GM19438 (cell line): ENCODE results near the gene CTDSPL.

Source experiments
- ATAC-seq: cut with Tn5 transposase; IDR thresholded peaks from one replicate; pipeline ENCODE4 v1.9.1; 2021; ENCODE audit warnings: low read depth; ENCODE audit not compliant: unreplicated experiment

CTDSPL gene

DNA sequence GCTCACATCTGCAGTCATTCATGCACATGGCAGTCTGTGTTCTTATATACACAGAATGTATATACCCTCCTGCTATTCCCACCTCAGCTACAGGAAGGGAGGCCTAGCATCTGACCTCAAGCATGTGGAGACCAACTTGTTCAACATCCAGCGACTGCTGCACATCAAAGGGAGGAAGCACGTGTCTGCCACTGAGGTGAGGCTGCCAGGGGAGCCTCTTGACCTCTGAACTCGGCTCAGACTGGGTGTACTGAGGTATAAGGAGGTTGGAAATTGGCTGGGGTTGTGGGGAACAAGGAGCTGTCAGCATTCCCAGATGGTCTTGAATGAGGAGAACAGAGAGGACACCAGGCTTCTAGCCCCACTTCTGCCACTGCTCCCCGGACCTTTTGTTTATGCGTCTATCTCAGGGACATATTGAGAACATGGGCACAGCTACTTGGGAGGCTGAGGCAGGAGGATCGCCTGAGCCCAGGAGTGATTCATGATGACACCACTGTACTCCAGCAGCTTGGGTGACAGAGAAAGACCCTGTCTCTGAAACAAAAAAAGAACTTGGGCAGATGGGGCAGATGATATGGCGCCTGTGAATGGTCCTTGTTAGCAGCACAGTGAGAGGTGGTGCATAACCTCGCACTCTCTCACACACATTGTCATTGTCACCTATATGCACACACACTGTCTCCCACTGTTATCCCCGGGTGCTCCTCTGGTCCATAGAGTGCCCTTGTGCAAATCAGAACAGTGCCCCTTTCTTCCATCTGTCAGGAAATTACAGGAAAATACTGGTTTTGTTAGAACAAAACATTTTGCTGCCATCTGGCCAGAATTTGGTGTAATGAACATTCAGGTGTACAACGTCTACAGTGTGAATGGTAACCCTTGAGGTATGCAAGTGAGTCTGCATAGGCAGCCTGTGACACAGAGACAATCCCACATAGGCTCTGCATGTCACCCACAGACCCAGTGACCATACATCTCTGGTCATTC lies 134.3 kb downstream of the CTDSPL start:
- ATAC-seq, result no peak

DNA sequence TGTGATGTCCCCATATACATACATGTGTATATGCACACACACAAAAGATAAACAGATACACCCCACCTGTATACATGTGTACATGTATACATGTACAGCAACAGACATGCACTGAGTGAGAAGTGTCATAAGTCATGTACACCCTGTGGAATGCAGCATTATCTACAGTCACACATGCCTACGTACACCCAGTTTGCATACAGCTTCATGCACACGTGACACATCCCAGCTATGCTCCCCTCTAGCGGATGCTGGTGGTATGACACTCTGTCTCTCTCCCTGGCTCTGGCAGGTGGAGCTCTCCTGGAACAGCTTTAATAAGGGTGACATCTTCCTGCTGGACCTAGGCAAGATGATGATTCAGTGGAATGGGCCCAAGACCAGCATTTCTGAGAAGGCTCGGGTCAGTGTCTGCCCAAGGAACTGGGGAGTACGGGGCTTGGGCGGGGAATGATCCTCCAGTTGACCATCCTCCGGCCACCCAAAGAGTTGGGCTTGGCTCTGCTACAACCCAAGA lies 135.2 kb downstream of the CTDSPL start:
- ATAC-seq, result no peak

DNA sequence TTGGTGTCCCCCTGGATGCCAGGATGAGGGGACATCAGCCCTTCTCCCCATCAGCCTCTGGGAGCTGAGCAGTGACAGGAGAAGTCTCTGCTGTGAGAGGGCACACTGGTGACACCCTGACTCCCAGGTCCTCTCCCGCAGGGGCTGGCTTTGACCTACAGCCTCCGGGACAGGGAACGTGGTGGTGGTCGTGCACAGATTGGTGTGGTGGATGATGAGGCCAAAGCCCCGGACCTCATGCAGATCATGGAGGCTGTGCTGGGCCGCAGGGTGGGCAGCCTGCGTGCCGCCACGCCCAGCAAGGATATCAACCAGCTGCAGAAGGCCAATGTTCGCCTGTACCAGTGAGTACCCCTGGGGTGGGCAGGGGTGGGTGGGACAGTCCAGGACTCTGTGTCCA lies 135.7 kb downstream of the CTDSPL start:
- no peak for ATAC-seq

DNA sequence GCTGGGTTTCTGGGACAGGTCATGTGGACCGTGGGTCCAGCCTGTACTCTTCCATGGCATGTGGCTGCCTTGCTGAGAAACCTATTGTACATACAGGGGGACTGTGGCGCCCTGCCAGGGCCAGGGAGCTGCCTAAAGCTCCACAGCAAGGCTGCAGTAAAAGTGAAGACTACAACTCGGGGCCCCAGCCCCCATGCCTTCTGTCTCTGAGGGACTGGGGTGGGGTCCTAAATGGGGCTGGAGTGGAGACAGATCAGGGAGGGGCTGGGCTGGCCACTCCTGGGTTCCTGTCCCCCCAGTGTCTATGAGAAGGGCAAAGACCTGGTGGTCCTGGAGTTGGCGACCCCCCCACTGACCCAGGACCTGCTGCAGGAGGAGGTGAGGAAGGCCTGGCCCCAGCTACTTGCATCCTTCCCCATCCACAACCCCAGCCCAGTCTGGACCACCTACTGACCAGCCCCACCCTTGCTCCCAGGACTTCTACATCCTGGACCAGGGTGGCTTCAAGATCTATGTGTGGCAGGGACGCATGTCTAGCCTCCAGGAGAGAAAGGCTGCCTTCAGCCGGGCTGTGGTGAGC lies 136.2 kb downstream of the CTDSPL start:
- ATAC-seq, result no peak

DNA sequence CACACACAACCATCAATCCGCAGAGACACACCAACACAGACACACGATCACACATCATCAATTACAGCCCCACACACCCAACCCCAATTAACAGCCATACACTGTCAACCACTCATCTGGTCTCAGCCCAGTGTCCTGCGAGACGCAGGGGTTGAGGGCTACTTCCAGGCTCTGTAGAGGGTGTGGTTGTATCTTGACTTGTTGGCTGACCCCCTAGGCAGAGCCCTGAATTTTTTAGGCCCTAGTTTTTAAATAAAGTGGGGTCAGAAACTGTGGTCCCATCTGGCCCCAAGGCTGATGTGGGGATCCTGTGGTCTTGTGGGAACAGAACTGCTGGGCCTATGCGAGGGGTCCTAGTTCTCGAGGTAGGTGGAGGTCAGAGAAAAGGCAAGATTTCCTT lies 138.2 kb downstream of the CTDSPL start:
- ATAC-seq, result no peak

DNA sequence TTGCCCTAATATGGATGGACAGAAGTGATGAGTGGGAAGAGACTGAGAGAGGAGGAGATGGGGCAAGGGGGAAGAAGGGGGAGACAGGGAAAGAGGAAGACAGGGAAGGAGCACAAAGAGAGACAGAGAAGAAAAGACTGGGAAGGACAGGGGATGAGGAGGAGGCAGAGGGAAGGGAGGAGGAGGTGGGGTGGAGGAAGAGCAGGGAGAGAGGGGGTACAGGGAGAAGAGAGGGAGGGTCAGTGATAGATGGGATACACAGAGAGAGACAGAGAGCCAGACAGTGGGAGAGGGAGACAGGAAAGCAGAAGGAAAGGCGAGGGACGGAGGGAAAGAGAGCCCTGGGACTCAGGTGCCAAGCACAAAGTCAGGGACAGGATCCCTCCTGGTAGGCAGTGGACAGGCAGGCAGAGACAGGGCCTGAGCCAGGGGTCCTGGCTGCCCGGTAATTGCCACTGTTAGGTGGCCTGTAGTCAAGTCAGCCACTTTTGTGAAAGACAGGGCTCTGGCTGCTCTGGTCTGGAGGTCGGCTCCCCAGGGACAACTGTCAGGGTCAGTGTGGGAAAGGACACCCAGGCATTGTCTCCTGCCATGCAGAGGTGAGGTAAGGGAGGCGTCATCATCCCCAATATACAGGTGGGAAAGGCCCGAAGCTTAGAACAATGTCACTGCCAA lies 138.7 kb downstream of the CTDSPL start:
- no peak for ATAC-seq

DNA sequence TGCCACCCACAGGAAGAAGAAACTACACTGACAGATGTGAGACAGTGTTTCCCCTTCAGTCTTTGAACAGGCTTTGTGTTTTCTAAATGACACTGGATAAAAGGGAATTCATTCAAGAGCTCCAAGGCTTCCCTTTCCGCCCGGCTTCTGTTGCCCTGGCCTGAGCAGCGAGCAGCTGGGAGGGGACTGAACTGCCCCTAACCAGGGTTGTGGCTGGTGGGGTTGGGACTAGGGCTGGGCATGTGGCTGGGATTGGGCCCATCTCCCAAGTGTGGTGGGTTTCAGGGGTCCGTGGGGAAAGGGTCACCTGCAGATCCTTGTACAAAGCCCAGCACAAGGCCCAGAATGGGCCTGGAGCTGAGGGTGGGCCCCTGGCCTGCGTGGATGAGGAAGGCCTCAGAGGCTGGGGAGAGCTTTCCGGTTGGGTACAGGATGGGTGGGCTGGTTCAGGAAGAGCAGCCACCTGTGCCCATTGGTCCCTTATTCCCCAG lies 139.3 kb downstream of the CTDSPL start:
- no peak for ATAC-seq

DNA sequence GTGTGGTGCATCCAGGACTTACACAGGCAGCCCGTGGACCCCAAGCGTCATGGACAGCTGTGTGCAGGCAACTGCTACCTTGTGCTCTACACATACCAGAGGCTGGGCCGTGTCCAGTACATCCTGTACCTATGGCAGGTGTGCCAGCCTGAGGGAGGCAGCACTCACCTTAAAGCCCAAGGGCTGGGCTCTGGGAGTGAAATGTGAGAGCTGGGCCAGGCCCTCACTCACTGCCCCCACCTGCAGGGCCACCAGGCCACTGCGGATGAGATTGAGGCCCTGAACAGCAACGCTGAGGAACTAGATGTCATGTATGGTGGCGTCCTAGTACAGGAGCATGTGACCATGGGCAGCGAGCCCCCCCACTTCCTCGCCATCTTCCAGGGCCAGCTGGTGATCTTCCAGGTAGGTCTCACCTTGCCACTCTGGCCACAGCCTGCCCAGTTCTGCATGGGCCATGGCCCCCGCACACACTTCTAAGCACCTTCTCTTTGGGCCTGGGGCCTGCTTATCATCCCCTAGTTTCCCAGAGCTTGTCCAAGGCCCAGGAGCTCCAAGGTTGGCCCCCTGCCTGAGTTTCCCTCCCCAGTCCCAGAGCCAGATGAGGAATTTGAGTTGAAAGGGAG lies 139.9 kb downstream of the CTDSPL start:
- no peak for ATAC-seq

DNA sequence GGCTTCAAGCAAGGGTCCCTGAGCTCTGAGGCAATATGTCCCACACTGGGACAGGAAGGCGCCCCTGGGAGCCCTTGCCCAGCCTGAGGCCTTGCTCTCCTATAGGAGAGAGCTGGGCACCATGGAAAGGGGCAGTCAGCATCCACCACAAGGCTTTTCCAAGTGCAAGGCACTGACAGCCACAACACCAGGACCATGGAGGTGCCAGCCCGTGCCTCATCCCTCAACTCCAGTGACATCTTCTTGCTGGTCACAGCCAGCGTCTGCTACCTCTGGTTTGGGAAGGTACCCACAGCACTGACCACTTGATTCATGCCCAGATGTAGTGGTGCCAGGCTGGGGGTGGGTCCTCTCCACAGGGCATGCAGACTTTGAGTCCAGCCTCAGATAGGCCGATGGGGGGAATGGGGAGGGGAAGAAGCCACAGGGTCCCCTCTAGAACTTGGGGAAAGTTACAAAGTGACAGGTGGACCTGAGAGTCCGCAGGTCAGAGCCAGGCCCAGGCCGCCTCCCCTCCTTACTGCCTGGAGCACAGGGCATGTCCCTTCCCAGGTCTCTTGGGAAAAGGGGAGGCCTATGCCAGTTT lies 140.7 kb downstream of the CTDSPL start:
- ATAC-seq, result no peak

DNA sequence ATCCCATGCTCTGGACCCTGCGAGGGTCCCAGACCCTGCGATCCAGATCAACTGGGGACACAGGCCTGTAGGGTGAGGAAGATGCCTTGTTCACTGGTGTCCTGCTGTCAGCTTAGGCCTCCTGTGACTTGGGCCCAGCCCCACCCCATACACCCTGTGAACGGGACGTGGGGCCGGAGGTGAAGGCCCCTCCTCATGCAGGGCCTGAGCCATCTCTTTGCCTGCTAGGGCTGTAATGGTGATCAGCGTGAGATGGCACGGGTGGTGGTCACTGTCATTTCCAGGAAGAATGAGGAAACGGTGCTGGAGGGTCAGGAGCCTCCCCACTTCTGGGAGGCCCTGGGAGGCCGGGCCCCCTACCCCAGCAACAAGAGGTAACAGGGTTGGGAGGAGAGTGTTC lies 141.3 kb downstream of the CTDSPL start:
- no peak for ATAC-seq

DNA sequence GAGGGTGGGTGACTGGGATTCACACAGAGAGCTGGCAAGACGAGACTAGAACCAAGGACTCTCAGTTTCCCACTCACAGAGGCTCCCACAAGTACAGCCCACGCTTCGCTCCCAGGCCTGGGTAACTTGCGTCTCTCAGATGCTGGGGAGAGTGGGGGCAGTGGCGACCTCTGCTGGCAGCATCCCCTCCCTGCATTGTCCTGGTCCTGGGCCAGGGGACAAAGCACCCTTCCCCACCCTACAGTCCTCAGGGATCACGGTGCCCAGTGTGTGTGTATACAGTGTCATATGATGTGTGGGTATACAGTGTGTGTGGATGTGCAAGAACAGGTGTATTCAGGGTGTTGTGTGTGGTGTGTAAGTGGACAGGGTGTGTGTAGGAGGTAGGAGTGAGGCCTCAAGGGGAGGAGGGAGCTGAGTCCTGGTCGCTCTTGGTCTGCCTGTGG lies 141.7 kb downstream of the CTDSPL start:
- no peak for ATAC-seq

DNA sequence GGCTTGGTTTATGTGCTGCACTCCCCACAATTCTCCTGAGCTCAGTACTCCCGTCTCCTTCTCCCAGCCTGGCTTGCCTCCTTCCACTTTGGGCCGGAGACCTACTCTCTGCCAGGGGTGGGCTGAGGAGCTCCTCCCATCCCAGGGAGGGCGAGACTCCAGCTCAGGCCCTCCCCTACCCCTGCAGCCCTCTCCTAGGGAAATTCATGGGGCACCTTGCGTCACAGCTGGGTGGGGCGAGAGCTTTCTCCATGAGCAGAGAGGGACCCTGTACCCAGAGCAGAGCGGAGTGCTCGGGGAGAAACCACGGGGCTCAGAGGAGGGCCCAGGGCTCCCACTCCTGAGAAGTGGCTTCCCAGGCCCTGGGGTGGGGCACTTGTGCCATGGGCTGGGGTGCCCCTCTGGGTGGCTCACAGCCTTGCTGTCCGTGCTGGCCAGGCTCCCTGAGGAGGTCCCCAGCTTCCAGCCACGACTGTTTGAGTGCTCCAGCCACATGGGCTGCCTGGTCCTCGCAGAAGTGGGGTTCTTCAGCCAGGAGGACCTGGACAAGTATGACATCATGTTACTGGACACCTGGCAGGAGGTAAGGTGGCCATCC lies 142.2 kb downstream of the CTDSPL start:
- ATAC-seq, result no peak

DNA sequence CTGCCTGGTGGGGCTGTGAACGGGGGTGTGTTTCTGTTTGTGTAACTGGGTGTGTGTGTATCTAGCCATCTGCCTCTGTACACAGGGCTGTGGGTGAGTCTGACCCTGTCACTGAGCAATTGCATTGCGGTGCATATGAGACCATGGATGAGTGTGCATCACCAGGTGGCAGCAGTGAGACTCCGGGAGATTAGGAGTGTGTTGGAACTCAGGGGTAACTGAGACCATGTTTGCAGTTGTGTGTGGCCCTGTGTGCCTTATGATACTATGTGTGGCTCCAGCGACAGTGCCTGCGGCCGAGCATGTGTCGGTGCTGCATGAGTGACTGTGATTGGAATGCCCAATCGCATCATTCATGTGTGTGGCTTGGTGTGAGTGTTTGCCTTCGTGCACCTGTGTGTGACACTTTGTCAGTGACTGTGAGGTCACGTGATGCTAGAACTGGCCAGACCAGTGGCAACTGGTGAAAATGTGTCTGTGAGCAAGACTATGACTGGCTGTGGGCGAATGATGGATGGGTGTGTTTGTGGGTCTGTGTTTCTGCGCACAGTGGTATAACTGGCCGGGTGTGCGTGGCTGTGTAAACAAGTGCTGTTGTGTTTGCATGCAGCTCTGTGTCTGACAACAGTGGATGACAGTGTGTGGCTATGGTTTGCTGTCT lies 142.9 kb downstream of the CTDSPL start:
- ATAC-seq, result no peak

DNA sequence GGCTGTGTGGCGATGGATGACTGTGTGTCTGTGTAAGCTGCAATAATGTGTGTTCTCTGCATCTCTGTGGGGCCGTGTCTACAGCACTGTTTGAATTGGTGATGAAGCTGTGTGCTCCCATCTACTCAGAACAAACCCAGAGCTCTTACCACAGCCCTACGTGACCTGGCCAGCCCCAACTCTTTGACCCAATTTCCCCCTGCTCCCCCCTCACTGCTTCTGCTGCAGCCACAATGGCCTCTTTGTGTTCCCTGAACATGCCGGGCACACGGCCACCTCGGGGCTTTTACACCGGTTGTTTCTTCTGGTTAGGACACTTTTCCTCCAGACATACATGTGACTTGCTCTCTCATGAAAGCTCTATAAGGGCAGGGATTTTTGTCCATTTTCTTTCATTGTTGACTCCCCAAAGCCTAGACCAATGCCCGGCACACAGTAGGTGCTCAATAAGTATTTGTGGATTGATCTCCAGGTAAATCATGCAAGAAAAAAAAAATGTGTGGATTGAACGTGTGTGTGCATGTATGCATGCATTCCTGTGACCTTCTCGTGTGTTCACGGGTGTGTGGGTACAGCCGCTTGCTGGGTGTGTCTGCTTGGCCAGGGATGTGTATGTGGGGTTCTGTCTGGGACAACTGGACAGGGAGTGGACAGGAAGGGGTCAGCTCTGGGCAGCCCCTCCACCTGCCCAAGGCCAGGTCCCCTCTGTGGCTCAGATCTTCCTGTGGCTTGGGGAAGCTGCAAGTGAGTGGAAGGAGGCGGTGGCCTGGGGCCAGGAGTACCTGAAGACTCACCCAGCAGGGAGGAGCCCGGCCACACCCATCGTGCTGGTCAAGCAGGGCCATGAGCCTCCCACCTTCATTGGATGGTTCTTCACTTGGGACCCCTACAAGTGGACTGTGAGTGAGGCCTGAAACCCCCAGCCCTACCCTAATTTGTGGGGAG lies 143.7 kb downstream of the CTDSPL start:
- no peak for ATAC-seq

DNA sequence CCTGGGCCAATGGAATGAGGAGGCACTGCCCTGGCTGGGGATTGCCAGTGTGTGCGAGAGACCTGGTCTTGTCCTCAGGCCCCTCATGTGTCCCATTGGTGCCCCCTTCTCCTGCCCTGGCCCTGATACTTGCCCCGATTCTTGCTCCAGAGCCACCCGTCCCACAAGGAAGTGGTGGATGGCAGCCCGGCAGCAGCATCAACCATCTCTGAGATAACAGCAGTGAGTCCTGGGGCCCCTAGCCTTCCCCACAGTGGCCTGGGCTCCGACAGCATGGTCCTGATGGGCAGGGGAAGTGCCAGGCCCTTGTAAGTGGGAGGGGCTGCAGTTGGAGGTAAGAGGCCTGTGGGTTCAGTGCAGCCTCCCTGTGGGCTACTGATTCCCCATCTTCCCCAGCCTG lies 144.4 kb downstream of the CTDSPL start:
- no peak for ATAC-seq

DNA sequence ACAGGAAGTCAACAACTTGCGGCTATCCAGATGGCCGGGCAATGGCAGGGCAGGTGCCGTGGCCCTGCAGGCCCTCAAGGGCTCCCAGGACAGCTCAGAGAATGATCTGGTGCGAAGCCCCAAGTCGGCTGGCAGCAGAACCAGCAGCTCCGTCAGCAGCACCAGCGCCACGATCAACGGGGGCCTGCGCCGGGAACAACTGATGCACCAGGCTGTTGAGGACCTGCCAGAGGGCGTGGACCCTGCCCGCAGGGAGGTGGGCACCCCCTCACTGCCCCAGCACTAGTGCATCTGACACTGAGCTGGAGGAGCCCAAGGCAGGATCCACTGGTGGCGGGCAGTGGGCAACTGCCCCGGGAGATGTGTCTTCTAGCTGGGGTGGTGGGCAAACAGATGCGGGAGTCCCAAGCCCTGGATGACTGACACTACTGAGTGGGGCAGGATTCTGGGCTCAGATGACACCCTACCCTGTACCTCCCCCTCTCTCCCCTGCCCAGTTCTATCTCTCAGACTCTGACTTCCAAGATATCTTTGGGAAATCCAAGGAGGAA lies 144.8 kb downstream of the CTDSPL start:
- ATAC-seq, result no peak

DNA sequence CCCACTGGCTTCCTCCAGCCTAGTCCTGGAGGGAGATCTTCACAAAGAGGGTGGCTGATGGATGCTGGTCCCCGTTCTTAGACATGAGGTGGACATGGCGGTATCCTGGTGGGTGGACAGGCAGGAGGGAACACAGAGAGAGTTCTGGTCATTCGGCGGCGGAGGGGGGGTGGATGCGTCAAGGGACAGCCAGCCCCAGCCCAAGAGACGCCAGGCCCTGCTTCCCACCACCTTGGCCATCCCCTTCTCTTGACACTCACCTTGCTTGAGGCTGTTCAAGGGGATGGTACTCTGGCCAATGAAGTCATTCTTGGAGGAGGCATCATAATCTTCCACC lies 146.0 kb downstream of the CTDSPL start:
- ATAC-seq, result no peak

DNA sequence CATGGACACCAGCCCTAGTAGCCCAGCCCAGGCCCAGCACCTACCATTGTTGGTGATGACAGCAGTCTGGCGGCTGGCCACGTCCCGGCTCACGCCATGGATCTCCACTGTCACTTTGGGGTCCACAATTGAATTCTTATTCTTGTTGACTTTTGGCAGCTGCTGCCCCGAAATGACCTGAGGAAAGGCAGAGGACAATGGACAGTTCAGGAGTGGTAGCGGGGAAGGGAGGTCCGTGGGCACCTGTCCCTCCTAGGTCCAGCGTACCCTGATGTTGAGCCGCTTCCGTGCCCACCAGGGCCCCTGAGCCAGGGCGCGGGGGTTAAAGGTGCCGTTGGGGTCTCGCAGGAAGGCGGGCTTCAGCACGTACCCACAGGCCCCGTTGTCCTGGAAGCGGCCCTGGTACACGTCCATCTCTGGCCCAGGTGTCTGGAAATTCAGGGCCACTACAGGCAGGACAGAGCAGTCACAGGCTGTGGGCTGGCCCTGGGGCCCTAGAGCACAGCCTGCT lies 146.6 kb downstream of the CTDSPL start:
- ATAC-seq, result no peak
